ENCODE data around the gene ABCF2. TPM values are rescaled to one million over a fixed set of nuclear protein-coding genes. Genes with fewer than 3 reads are reported as not detected.

ABCF2 gene
- total and polyA plus RNA-seq, 2 of the 13 experiments (the other 11 are each of a cell fraction or from before 2014, with no cell fraction given): 16.3 to 42.5 TPM

- TF ChIP-seq TFDP1 (CRISPR knock-in tag; IDR thresholded peaks at IDR 0.05; ENCODE audit: borderline replicate concordance) (no peak), SKIL (CRISPR knock-in tag; IDR thresholded peaks at IDR 0.05; ENCODE audit: borderline replicate concordance) (no peak), ZNF816 (CRISPR knock-in tag; IDR thresholded peaks at IDR 0.05; ENCODE audit: borderline replicate concordance) (no peak), FOXK1 (CRISPR knock-in tag; IDR thresholded peaks at IDR 0.05; ENCODE audit: borderline replicate concordance, low read depth) (no peak), PRPF4 (IDR thresholded peaks at IDR 0.05; ENCODE audit: low read depth, low read length, poor library complexity, severe bottlenecking) (no peak), RERE (CRISPR knock-in tag; IDR thresholded peaks at IDR 0.05; ENCODE audit: low read depth) (no peak), ZUFSP (CRISPR knock-in tag; IDR thresholded peaks at IDR 0.05; ENCODE audit: borderline replicate concordance) (no peak), JDP2 (CRISPR knock-in tag; IDR thresholded peaks at IDR 0.05; ENCODE audit: borderline replicate concordance) (no peak), ZNF562 (CRISPR knock-in tag; IDR thresholded peaks at IDR 0.05; ENCODE audit: borderline replicate concordance) (no peak), GLI4 (CRISPR knock-in tag; IDR thresholded peaks at IDR 0.05; ENCODE audit: borderline replicate concordance) (no peak), ZKSCAN8 (CRISPR knock-in tag; IDR thresholded peaks at IDR 0.05; ENCODE audit: borderline replicate concordance) (no peak), CENPT (CRISPR knock-in tag; IDR thresholded peaks at IDR 0.05; ENCODE audit: low read depth) (no peak)
Measured at GRCh38 chr7:151218170-151218569, 8.8 kb downstream of the ABCF2 start (continued).
